NCI-H510A treated with DMSO at 0.1 percent for 48 hours (cell line): ENCODE results near the gene ENO3.
"Not testable (repeated sequence)": the region's sequence is repeated elsewhere in the genome, so short reads cannot be mapped to it uniquely, and the experiment has no call there.

Source experiments
- DNase-seq: peaks from one replicate; lab custom pipeline; 2025; lab: John Stamatoyannopoulos, UW

The ENO3 gene

GRCh38 chr17:4950746-4951204, at the start of gene ENO3:
Gene ENO3 (plus strand): TSS chr17:4951119. CDS start chr17:4951830, 711 bp downstream.
- DNase-seq = peak; percentile 80

GRCh38 chr17:4901648-4902344, 49.1 kb upstream of the ENO3 start:
- DNase-seq = no peak

GRCh38 chr17:4902540-4902939, 48.4 kb upstream of the ENO3 start:
- DNase-seq = no peak

GRCh38 chr17:4903051-4903818, 47.7 kb upstream of the ENO3 start, which contains the start of gene CHRNE:
Gene CHRNE (minus strand): TSS chr17:4903098. CDS start chr17:4903063, 35 bp downstream.
- peak; percentile 90 for DNase-seq

DNA sequence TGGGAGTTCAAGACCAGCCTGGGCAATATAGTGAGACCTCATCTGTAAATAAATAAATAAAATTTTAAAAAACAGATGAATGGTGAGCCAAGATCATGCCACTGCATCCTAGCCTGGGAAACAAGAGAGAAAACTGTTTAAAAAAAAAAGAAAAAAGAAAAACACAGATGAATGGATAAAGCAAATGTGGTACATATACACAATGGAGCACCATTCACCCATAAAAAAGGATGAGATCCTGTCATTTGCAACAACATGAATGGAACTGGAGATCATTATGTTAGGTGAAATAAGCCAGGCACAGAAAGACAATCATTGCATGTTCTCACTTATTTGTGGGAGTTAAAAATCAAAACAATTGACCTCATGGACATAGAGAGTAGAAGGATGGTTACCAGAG, 44.3 kb upstream of the ENO3 start:
- DNase-seq = not testable (repeated sequence)

DNA sequence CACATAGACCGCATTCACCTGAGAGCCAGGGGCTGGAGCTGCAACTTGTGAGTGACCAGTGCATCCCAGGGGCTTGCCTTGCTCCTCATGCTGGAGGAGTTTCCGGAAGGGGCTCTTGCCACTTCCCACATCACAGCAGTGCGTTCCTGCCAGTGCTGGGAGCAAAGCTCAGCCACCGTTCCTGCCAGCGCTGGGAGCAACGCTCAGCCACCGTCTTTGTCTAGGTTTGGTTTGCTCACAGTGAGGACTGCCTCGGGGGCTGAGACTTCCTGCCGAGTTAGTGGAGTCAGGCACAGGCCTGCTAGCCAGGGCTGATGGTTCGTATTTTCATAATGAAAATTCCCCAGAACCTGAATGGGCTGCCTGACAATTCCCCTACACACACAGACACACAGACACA, 42.6 kb upstream of the ENO3 start:
- no peak for DNase-seq

- peak; percentile 71 for DNase-seq
Measured at GRCh38 chr17:4908711-4909496, 42.0 kb upstream of the ENO3 start.

GRCh38 chr17:4913994-4914393, 36.9 kb upstream of the ENO3 start:
- DNase-seq = no peak

DNA sequence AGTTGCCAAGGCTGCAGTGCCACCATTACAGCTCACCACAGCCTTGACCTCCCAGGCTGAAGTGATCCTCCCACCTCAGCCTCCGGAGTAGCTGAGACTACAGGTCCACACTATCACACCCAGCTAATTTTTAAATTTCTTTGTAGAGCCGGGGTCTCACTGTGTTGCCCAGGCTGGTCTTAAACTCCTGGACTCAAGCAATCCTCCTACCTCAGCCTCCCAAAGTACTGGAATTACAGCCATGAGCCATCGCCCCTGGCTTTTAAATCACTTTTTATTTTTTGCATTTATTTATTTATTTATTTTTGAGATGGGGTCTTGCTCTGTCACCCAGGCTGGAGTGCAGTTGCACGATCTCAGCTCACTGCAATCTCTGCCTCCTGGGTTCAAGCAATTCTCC, 36.4 kb upstream of the ENO3 start:
- not testable (repeated sequence) for DNase-seq

DNA sequence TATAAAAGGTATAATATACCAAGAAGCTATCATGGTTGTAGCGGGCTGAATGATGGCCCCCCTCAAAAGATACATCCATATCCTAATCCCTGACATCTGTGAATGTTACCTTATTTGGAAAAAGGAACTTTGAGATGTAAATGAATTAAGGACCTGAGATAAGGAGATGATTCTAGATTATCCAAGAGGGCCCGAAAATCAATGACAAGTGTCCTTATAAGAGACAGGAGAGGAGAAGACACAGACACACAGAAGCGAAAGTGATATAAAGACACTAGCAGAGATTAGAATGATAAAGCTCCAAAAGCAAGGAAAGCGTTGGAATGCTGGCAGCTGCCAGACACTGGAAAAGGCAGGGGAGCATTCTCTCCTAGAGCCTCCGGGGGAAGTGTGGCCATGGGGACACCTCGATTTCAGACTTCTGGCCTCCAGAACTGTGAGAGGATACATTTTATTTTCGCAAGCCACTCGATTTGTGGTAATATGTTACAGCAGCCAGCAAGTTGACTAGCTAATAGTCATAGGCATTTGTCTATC, 31.3 kb upstream of the ENO3 start:
- no peak for DNase-seq

DNA sequence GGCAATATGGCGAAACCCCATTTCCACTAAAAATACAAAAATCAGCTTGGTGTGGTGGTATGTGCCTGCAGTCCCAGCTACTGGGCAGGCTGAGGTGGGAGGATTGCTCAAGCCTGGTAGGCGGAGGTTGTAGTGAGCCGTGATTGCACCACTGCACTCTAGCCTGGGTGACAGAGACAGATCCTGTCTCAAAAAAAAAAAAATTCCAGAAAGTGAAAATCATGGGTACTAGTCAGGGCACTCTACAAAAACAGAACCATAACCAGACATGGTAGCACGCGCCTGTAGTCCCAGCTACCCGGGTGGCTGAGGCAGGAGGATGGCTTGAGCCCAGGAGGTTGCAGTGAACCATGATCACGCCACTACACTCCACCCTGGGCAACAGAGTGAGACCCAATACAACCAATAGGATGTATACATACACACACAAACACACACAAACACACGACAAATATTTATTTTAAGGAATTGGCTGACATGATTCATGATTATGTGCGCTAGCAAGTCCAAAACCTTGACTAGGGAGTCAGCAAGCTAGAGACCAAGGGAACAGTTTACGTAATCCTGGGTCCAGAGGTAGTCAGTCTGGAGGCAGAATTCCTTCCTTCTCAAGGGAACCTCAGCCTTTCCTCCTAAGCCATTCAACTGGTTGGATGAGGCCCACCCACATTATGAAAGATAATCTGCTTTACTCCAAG, 30.4 kb upstream of the ENO3 start:
- DNase-seq = no peak

- no peak for DNase-seq
Measured at GRCh38 chr17:4921320-4921719, 29.6 kb upstream of the ENO3 start.

DNA sequence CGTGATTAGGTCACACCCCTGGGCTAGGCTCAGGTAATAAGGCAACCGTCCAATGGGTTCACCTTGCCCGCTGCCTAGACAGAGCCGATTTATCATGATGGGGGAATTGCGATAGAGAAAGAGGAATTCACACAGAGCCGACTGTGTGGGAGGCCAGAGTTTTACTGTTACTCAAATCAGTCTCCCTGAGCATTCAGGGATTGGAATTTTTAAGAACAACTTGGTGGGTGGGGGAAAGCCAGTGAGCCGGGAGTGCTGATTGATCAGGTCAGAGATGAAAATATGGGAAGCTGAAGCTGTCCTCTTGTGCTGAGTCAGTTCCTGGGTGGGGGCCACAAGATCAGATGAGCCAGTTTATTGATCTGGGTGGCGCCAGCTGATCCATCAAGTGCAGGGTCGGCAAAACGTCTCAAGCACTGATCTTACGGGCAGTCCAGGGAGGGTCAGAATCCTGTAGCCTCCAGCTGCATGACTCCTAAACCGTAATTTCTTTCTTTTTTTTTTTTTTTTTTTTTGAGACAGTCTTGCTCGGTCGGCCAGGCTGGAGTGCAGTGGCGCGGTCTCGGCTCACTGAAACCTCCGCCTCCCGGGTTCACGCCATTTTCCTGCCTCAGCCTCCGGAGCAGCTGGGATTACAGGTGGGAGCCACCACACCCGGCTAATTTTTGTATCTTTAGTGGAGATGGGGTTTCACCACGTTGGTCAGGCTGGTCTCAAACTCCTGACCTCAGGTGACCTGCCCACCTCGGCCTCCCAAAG, 24.2 kb upstream of the ENO3 start:
- not testable (repeated sequence) for DNase-seq

- DNase-seq = no peak
Measured at GRCh38 chr17:4928881-4929280, 22.0 kb upstream of the ENO3 start.

DNA sequence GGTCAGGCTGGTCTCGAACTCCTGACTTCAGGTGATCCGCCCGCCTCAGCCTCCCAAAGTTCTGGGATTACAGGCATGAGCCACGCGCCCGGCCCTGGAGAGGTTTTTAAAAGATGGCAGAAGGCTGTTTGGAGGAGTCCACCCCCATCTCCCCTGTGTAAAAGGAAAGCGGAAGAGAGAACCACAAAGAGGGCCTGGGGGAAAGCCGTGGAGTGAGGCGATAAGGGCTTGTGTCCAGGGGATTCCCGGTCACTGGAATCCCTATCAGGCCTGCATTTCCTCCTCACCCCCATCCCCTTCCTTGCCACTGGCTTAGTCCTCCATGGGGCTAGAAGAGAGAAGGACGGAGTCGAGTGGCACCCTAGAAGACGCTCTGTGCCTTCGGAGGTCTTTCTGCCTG, 19.0 kb upstream of the ENO3 start, which contains the start of gene GP1BA:
Gene GP1BA (plus strand): TSS at position 315 of the 400 bp plus-strand sequence. CDS start 328 bp downstream, outside the sequence.
- no peak for DNase-seq

- DNase-seq = no peak
Measured at GRCh38 chr17:4932756-4933155, 18.2 kb upstream of the ENO3 start.

DNA sequence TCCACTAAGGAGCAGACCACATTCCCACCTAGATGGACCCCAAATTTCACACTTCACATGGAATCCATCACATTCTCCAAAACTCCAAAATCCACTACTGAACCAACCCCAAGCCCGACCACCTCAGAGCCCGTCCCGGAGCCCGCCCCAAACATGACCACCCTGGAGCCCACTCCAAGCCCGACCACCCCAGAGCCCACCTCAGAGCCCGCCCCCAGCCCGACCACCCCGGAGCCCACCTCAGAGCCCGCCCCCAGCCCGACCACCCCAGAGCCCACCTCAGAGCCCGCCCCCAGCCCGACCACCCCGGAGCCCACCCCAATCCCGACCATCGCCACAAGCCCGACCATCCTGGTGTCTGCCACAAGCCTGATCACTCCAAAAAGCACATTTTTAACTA, 17.3 kb upstream of the ENO3 start:
- no peak for DNase-seq

DNA sequence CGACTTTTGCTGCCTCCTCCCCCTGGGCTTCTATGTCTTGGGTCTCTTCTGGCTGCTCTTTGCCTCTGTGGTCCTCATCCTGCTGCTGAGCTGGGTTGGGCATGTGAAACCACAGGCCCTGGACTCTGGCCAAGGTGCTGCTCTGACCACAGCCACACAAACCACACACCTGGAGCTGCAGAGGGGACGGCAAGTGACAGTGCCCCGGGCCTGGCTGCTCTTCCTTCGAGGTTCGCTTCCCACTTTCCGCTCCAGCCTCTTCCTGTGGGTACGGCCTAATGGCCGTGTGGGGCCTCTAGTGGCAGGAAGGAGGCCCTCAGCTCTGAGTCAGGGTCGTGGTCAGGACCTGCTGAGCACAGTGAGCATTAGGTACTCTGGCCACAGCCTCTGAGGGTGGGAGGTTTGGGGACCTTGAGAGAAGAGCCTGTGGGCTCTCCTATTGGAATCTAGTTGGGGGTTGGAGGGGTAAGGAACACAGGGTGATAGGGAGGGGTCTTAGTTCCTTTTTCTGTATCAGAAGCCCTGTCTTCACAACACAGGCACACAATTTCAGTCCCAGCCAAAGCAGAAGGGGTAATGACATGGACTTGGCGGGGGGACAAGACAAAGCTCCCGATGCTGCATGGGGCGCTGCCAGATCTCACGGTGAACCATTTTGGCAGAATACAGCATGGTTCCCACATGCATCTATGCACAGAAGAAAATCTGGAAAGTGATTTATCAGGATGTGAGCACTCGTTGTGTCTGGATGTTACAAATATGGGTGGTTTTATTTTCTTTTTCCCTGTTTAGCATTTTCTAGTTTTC, 16.5 kb upstream of the ENO3 start:
- DNase-seq = peak; percentile 8

DNA sequence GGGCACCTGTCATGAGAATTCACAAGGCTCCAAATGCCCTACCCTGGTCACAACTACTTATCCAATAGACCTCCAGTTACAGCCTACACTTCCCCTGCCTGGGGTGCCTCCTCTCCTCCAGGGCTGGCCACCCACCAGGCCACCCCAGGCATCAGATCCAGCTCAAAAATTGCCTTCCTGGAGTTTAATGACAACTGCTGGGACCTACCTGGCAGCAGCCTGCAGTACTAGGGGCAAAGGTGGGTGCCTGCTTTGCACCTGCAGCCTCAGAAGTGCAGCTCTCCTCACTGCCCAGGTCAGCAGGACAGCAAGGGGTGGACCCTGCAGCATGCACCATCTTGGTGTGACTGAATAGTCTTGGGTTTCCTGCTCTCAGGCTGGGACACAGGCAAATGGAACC, 15.3 kb upstream of the ENO3 start:
- DNase-seq = no peak

- DNase-seq = no peak
Measured at GRCh38 chr17:4936436-4936835, 14.5 kb upstream of the ENO3 start.
